Parathyroid adenoma (tissue), 2 donors: ENCODE data around the gene SIL1.

Experiments used
- H2AFZ ChIP-seq: fragments of 300-600 bp; sonication (generic); one replicate; pipeline ENCODE4 v1.7.0; 2017; ENCODE audit warnings: antibody characterized with exemption, mild to moderate bottlenecking
- H3K27ac ChIP-seq: fragments of 300-600 bp; sonication (generic); one replicate; pipeline ENCODE4 v1.7.0; 2017
- H3K27me3 ChIP-seq: fragments of 300-600 bp; sonication (generic); one replicate; pipeline ENCODE4 v1.7.0; 2017; ENCODE audit warnings: low read length; ENCODE audit not compliant: control insufficient read depth, insufficient read depth
- H3K36me3 ChIP-seq: fragments of 300-600 bp; sonication (generic); one replicate; pipeline ENCODE4 v1.7.0; 2017; ENCODE audit warnings: low read length; ENCODE audit not compliant: control insufficient read depth, insufficient read depth
- H3K4me1 ChIP-seq: fragments of 300-600 bp; sonication (generic); one replicate; pipeline ENCODE4 v1.7.0; 2017; ENCODE audit warnings: control low read depth
- H3K4me2 ChIP-seq: fragments of 300-600 bp; sonication (generic); one replicate; pipeline ENCODE4 v1.7.0; 2017; ENCODE audit warnings: low read length
- H3K4me3 ChIP-seq: fragments of 300-600 bp; sonication (generic); one replicate; pipeline ENCODE4 v1.7.0; 2017; ENCODE audit warnings: low read depth, low read length
- H3K79me2 ChIP-seq: fragments of 300-600 bp; sonication (generic); one replicate; pipeline ENCODE4 v1.7.0; 2017; ENCODE audit warnings: control low read depth
- H3K9ac ChIP-seq: fragments of 300-600 bp; sonication (generic); one replicate; pipeline ENCODE4 v1.7.0; 2017; ENCODE audit warnings: mild to moderate bottlenecking
- H3K9me3 ChIP-seq: fragments of 300-600 bp; sonication (generic); one replicate; pipeline ENCODE4 v1.7.0; 2017; ENCODE audit warnings: low read length; ENCODE audit not compliant: control insufficient read depth
- TF ChIP-seq, protein P1 (sequence below): fragments of 300-600 bp; sonication (generic); IDR thresholded peaks from one replicate; pipeline ENCODE4 v1.7.0; 2017; ENCODE audit warnings: antibody characterized with exemption, mild to moderate bottlenecking
- donor health status: primary hyperparathyroidism.

Gene SIL1

DNA sequence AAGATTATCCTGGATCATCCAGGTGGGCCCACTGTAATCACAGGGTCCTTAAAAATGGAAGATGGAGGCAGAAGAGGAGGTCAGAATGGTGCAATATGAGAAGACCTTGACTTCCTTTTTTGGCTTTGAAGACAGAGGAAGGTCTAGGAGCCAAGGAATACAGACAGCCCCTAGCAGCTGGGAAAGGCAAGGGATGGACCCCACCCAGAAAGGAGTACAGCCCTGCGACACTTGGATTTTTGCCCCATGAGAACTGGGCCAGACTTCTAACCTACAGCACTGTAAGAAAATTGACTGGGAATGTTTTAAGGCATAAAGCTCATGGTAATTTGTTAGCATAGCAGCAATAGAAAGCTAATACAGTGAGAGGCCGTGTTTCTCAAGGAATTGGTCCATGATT is 256.1 kb downstream of the SIL1 start:
- TF ChIP-seq, protein P1, sequence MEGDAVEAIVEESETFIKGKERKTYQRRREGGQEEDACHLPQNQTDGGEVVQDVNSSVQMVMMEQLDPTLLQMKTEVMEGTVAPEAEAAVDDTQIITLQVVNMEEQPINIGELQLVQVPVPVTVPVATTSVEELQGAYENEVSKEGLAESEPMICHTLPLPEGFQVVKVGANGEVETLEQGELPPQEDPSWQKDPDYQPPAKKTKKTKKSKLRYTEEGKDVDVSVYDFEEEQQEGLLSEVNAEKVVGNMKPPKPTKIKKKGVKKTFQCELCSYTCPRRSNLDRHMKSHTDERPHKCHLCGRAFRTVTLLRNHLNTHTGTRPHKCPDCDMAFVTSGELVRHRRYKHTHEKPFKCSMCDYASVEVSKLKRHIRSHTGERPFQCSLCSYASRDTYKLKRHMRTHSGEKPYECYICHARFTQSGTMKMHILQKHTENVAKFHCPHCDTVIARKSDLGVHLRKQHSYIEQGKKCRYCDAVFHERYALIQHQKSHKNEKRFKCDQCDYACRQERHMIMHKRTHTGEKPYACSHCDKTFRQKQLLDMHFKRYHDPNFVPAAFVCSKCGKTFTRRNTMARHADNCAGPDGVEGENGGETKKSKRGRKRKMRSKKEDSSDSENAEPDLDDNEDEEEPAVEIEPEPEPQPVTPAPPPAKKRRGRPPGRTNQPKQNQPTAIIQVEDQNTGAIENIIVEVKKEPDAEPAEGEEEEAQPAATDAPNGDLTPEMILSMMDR, result no peak
- H3K36me3 ChIP-seq, result no peaks in the 10 kb centered on the region
- no peak overlapping the region for H2AFZ ChIP-seq
- no peaks in the 10 kb centered on the region for H3K27me3 ChIP-seq
- H3K9ac ChIP-seq, result no peak overlapping the region
- H3K4me1 ChIP-seq, result no peaks in the 10 kb centered on the region
- H3K4me3 ChIP-seq, result no peak overlapping the region
- no peak overlapping the region for H3K4me2 ChIP-seq
- no peak overlapping the region for H3K27ac ChIP-seq
- no peaks in the 10 kb centered on the region for H3K9me3 ChIP-seq
- no peaks in the 10 kb centered on the region for H3K79me2 ChIP-seq

DNA sequence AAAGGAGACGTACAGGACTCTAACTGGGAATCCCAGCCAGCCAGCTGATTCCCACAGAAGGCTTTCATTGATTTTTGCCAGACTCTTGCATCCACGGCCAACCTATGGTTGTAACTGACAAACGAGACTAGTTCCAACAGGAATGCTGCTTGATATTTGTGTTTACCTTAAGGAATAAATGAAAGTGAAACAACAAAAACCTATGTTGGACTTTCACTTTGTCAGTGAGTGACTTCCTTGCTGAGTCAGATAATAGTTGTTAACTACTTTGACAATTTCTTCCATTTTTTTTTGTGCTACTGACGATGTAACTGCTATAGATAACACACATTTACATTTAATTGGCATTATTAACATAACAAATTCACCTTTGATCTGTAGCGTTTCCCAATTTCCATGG is 259.6 kb downstream of the SIL1 start:
- no peak overlapping the region for H3K4me2 ChIP-seq
- TF ChIP-seq, protein P1, result no peak
- H3K27ac ChIP-seq, result no peak overlapping the region
- H3K4me3 ChIP-seq, result no peak overlapping the region
- no peaks in the 10 kb centered on the region for H3K36me3 ChIP-seq
- no peaks in the 10 kb centered on the region for H3K27me3 ChIP-seq
- H3K4me1 ChIP-seq, result no peaks in the 10 kb centered on the region
- no peak overlapping the region for H3K9ac ChIP-seq
- H3K79me2 ChIP-seq, result no peaks in the 10 kb centered on the region
- no peak overlapping the region for H2AFZ ChIP-seq
- H3K9me3 ChIP-seq, result no peaks in the 10 kb centered on the region

DNA sequence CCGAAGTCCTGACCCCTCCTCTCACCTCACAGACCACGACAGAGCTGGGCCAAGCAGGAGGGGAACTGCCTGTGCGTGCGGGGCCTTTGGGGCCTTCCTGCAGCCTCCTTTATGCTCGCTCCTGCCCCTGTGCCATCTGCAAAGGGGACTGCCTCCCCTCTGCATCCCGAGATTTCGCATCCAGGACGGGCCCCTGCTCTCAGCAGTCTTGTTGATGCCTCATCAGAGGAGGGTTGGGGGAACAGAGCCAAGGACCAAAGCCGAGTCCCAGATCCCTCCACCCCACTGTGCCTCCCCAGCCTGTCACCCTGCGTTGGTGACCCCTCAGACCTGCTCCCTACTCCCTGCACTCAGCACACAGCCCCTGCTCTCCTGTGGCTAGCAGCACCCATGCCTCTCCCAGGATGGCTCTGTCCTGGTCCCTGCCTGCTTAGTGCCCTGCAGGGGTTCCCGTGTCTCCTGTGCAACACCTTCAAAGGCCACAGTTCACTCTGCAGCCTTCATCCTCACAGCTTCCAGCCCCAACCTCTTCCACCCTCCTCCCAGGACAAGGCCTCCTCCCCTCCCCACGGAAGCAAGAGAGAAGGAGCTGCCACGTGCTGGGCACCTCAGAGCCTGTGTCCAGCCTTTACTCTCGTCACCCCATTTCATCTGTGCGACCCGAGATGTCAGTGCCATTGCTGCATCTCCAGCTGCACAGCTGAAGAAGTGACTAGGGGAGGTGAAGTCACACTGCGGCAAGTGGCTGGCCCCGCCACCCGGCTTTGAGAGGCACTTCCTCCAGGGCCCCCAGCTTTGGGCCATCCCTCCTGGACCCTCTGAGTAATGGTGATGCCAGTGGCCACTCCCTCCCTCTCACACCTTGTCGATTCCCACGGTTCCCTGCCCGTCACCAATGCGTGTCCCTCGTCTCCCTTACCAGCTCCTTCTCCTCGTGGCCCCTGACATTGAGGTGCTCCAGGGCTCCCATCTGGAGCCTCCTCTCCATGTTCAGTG is 260.5 kb downstream of the SIL1 start:
- H3K4me2 ChIP-seq, result no peak overlapping the region
- no peak overlapping the region for H2AFZ ChIP-seq
- no peaks in the 10 kb centered on the region for H3K27me3 ChIP-seq

DNA sequence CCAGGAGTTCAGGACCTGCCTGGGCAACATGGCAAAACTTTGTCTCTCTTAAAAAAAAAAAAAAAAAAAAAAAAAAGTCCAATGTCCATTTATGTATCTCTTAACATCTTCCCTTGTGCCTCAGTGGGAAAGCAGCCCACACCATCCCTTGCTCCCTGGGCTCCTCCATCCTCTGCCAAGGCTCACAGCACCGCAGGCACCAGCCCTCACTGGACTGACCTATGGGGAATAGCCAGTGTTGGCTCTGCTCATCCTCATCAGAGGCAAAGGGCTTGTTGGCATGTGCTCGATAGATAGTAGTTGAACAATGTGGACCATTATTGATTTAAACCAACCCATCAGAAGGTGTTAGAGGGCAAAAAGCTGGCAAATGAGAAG is 261.2 kb downstream of the SIL1 start:
- H3K36me3 ChIP-seq, result no peaks in the 10 kb centered on the region
- H3K27me3 ChIP-seq, result no peaks in the 10 kb centered on the region
- no peak overlapping the region for H3K9ac ChIP-seq
- H3K4me2 ChIP-seq, result no peak overlapping the region
- H3K79me2 ChIP-seq, result no peaks in the 10 kb centered on the region
- H3K4me1 ChIP-seq, result no peaks in the 10 kb centered on the region
- no peak overlapping the region for H3K4me3 ChIP-seq
- H2AFZ ChIP-seq, result no peak overlapping the region
- no peak overlapping the region for H3K27ac ChIP-seq
- TF ChIP-seq, protein P1, result no peak
- H3K9me3 ChIP-seq, result no peaks in the 10 kb centered on the region

More for the DNA sequence above, 260.5 kb downstream of the SIL1 start:
- Histone ChIP-seq H3K27ac (no peak overlapping the region), H3K4me1 (no peaks in the 10 kb centered on the region), H3K36me3 (no peaks in the 10 kb centered on the region), H3K79me2 (no peaks in the 10 kb centered on the region), H3K9ac (no peak overlapping the region), H3K9me3 (no peaks in the 10 kb centered on the region), H3K4me3 (no peak overlapping the region)
- TF ChIP-seq, protein P1, result no peak
